CD4-positive, CD25-positive, alpha-beta regulatory T cell (primary cell): Measurements from ENCODE around the gene HLA-DPA1. TPM values are rescaled to one million over a fixed set of nuclear protein-coding genes. Genes with fewer than 3 reads are reported as not detected.

ENCODE experiments used
- ATAC-seq, 2 donors: fragments of 150-1000 bp; cut with Tn5 transposase; one replicate each; pipeline ENCODE4 v1.10.0; 2021; ENCODE audit warnings: low read depth in 2 of 2, moderate number of reproducible peaks in 2 of 2, moderate library complexity in 1 of 2
- DNase-seq, 3 donors: peaks; one replicate each; pipeline versions ENCODE4 v3.0.0 to v3.0.0-alpha.2; 2012 to 2022; ENCODE audit warnings: mixed read lengths in 1 of 3
- H3K27ac ChIP-seq: one replicate; pipeline ENCODE4 v1.7.0; 2013; ENCODE audit warnings: mild to moderate bottlenecking, low read length; ENCODE audit not compliant: insufficient read depth, poor library complexity, severe bottlenecking
- H3K27me3 ChIP-seq: one replicate; pipeline ENCODE4 v1.7.0; 2013; ENCODE audit warnings: low read length; ENCODE audit not compliant: control insufficient read depth, insufficient read depth
- H3K36me3 ChIP-seq: one replicate; pipeline ENCODE4 v1.7.0; 2013; ENCODE audit warnings: mild to moderate bottlenecking, low read length, moderate library complexity; ENCODE audit not compliant: control insufficient read depth, insufficient read depth
- H3K4me1 ChIP-seq: 2 replicates; pipeline ENCODE4 v1.7.0; 2013; ENCODE audit warnings: mild to moderate bottlenecking, low read length; ENCODE audit not compliant: insufficient read depth, control insufficient read depth, poor library complexity, severe bottlenecking
- H3K4me3 ChIP-seq: one replicate; pipeline ENCODE4 v1.7.0; 2013; ENCODE audit warnings: low read depth, mild to moderate bottlenecking, low read length, moderate library complexity
- H3K9me3 ChIP-seq, 2 experiments: 1 replicate in 1 of 2; 2 replicates in 1 of 2; pipeline ENCODE4 v1.7.0; 2013; ENCODE audit warnings: low read length in 2 of 2, mild to moderate bottlenecking in 1 of 2, moderate library complexity in 1 of 2; ENCODE audit not compliant: control insufficient read depth in 2 of 2
- H3K27ac Mint-ChIP-seq, 3 donors: one replicate each; pipeline ENCODE4 v1.8.0; 2020 to 2022; ENCODE audit warnings: mild to moderate bottlenecking in 3 of 3, mixed read lengths in 3 of 3, moderate library complexity in 2 of 3
- H3K27me3 Mint-ChIP-seq: one replicate; pipeline ENCODE4 v1.8.0; 2022; ENCODE audit warnings: mild to moderate bottlenecking, mixed read lengths
- H3K36me3 Mint-ChIP-seq: one replicate; pipeline ENCODE4 v1.8.0; 2020; ENCODE audit warnings: mixed read lengths
- H3K4me1 Mint-ChIP-seq, 4 donors: one replicate each; pipeline ENCODE4 v1.8.0; 2020 to 2022; ENCODE audit warnings: mixed read lengths in 4 of 4, mild to moderate bottlenecking in 1 of 4
- H3K4me3 Mint-ChIP-seq, 4 donors: one replicate each; pipeline ENCODE4 v1.8.0; 2020 to 2022; ENCODE audit warnings: mild to moderate bottlenecking in 4 of 4, mixed read lengths in 4 of 4, moderate library complexity in 3 of 4
- H3K9me3 Mint-ChIP-seq, 7 donors: one replicate each; pipeline ENCODE4 v1.8.0; 2020 to 2022; ENCODE audit warnings: mixed read lengths in 7 of 7, mild to moderate bottlenecking in 3 of 7, moderate library complexity in 2 of 7
- polyA plus RNA-seq, 4 donors: library from polyadenylated mRNA; unstranded; fragments of 300-500 nt; fragmentation: Illumina TruSeq; gene quantifications; one replicate each; pipeline ENCODE4 v1.2.3, GENCODE V29; 2021
- total RNA-seq: library from RNA; stranded (reverse); gene quantifications from one replicate; pipeline ENCODE4 v1.2.3, GENCODE V29; 2022

HLA-DPA1 gene
- total and polyA plus RNA-seq, 5 donors from 2014 or later = 97.9 to 292 (median 178) TPM

DNA sequence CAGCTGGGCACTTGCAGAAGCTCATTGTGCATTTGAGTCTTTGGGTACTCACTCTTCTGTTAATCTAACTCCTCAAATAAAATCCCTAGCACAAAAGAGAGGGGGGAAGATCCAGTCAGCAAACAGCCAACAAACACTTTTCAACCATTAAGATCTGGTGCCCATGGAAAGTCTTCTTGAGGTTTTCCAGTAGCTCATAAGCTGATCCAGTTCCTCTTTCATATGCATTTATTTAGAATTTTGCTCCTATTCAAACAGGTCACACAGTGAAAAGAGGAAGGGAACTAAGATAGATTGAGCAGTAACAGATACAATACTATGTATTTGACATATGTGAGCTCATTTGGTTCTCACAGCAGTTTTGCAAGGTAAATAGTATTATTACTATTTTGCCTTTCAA is 41.0 kb upstream of the HLA-DPA1 start:
- no peak for ATAC-seq
- H3K36me3 ChIP-seq = no peaks in the 10 kb centered on the region
- no peaks in the 10 kb centered on the region for H3K9me3 ChIP-seq
- no peak overlapping the region for H3K4me3 Mint-ChIP-seq
- H3K9me3 Mint-ChIP-seq = no peaks in the 10 kb centered on the region
- H3K27ac Mint-ChIP-seq = peak overlapping the region in 1 of 3 donors; percentile 18
- H3K27me3 Mint-ChIP-seq = peaks cover 74% of the 10 kb centered on the region
- H3K27me3 ChIP-seq = peaks cover 45% of the 10 kb centered on the region
- peaks cover 3% of the 10 kb centered on the region for H3K4me1 ChIP-seq
- H3K36me3 Mint-ChIP-seq = no peaks in the 10 kb centered on the region
- DNase-seq = no peak
- no peak overlapping the region for H3K27ac ChIP-seq
- peaks cover 0 to 15% (median 6%) of the 10 kb centered on the region in 4 donors for H3K4me1 Mint-ChIP-seq
- no peak overlapping the region for H3K4me3 ChIP-seq

DNA sequence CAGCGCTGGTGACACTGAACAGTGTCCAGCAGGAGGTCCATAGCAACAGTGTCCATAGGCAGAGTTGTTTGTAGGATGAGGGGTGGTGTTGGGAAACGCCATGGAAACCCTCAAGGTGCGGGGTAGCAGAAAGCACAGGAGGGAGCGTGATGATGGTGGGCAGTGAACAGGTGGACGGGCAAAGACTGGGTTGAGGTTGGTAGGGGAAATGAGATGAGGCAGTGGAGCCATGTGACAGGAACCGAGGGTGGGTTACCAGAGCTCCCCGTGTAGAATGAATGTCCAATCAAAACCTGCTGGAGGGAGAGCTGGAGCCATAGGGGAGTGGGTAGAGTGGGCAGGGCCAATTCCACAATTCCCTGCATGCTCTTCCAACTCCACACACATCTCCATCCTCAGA is 40.3 kb upstream of the HLA-DPA1 start:
- H3K36me3 Mint-ChIP-seq = no peaks in the 10 kb centered on the region
- Histone ChIP-seq H3K36me3 (no peaks in the 10 kb centered on the region), H3K4me1 (peaks cover 3% of the 10 kb centered on the region), H3K9me3 (no peaks in the 10 kb centered on the region), H3K27ac (no peak overlapping the region), H3K4me3 (no peak overlapping the region), H3K27me3 (peaks cover 47% of the 10 kb centered on the region)
- H3K4me1 Mint-ChIP-seq = peaks cover 0 to 15% (median 6%) of the 10 kb centered on the region in 4 donors
- peaks cover 73% of the 10 kb centered on the region for H3K27me3 Mint-ChIP-seq
- H3K27ac Mint-ChIP-seq = peak overlapping the region in 1 of 3 donors; percentile 83
- no peaks in the 10 kb centered on the region for H3K9me3 Mint-ChIP-seq
- no peak overlapping the region for H3K4me3 Mint-ChIP-seq
- no peak for ATAC-seq
- DNase-seq = no peak

DNA sequence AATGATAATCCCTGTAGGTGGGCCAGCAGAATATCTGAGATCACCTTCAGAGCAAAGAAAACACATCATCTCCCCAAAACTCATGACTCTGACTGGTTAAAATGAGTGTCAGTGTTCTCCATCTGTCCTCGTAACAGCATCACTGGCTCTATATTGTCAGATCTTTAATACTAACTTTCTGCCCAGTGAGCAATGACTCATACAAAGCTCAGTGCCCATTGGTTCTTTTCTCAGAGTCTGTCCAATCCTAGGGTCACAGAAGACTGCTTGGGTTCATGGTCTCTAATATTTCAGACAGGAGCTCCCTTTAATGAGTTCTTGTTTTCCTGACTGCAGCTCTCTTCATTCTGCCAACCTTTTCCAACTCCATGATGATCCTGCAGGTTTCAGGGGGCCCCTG is 38.7 kb upstream of the HLA-DPA1 start:
- Histone ChIP-seq H3K9me3 (no peaks in the 10 kb centered on the region), H3K36me3 (no peaks in the 10 kb centered on the region), H3K27ac (no peak overlapping the region), H3K4me1 (no peaks in the 10 kb centered on the region), H3K4me3 (no peak overlapping the region), H3K27me3 (peaks cover 46% of the 10 kb centered on the region)
- peaks cover 0 to 7% (median 2%) of the 10 kb centered on the region in 4 donors for H3K4me1 Mint-ChIP-seq
- no peak overlapping the region for H3K4me3 Mint-ChIP-seq
- H3K27ac Mint-ChIP-seq = no peak overlapping the region
- peaks cover 68% of the 10 kb centered on the region for H3K27me3 Mint-ChIP-seq
- peaks cover 0 to 1% (median 0%) of the 10 kb centered on the region in 7 donors for H3K9me3 Mint-ChIP-seq
- no peaks in the 10 kb centered on the region for H3K36me3 Mint-ChIP-seq
- DNase-seq (peak; percentile 30 to 56 (median 47)), ATAC-seq (peak; percentile 87 to 94)

DNA sequence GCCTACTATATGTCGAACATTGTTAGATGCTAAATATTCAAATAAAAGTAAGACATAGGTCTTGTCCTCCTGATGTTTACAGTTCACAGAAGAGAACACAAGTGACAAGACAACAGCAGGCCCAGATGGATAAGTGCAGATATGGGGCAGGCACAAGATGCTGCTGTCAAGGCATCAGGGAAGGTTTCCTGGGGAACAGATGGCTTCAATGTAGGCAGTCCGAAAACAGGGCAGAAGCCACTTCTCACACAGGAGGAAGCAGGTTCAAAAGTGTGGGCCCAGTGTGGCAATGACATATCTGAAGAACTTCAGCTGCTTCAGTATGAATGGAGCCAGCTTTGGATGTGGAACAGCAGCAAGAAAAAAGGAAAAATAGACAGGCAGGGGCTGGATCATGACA is 34.9 kb upstream of the HLA-DPA1 start:
- peaks cover 60% of the 10 kb centered on the region for H3K27me3 Mint-ChIP-seq
- no peak overlapping the region for H3K4me3 Mint-ChIP-seq
- no peak overlapping the region for H3K27ac ChIP-seq
- H3K9me3 ChIP-seq = no peaks in the 10 kb centered on the region
- H3K36me3 ChIP-seq = no peaks in the 10 kb centered on the region
- no peak overlapping the region for H3K27ac Mint-ChIP-seq
- H3K4me3 ChIP-seq = no peak overlapping the region
- no peak for DNase-seq
- H3K9me3 Mint-ChIP-seq = peaks cover 0 to 1% (median 0%) of the 10 kb centered on the region in 7 donors
- peaks cover 32% of the 10 kb centered on the region for H3K27me3 ChIP-seq
- peaks cover 4% of the 10 kb centered on the region for H3K36me3 Mint-ChIP-seq
- H3K4me1 ChIP-seq = no peaks in the 10 kb centered on the region
- no peak for ATAC-seq
- H3K4me1 Mint-ChIP-seq = no peaks in the 10 kb centered on the region

DNA sequence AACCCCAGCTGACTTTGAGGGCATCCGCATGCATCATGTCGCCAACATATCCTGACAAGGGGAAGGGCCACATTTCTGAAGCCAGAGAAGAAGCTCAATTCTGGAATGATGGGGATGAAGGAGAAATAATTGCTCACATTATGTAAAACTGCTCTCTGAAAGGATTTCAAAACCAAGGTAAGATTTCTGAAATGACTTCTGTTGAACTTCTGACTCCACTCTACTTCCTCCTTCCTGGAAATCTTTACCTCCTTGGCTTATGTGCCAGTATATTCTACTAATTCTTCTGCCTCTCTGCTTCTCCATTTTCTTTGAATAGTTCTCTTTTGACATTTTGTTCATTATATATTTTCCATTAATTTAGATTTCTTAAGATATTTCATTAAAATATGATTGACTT is 34.2 kb upstream of the HLA-DPA1 start:
- Mint-ChIP-seq H3K4me3 (no peak overlapping the region), H3K27ac (no peak overlapping the region), H3K36me3 (peaks cover 4% of the 10 kb centered on the region), H3K27me3 (peaks cover 55% of the 10 kb centered on the region), H3K4me1 (no peaks in the 10 kb centered on the region), H3K9me3 (peaks cover 0 to 1% (median 0%) of the 10 kb centered on the region in 7 donors)
- Histone ChIP-seq H3K4me1 (no peaks in the 10 kb centered on the region), H3K36me3 (no peaks in the 10 kb centered on the region), H3K4me3 (no peak overlapping the region), H3K27me3 (peaks cover 26% of the 10 kb centered on the region), H3K9me3 (no peaks in the 10 kb centered on the region), H3K27ac (no peak overlapping the region)
- ATAC-seq (no peak), DNase-seq (no peak)

DNA sequence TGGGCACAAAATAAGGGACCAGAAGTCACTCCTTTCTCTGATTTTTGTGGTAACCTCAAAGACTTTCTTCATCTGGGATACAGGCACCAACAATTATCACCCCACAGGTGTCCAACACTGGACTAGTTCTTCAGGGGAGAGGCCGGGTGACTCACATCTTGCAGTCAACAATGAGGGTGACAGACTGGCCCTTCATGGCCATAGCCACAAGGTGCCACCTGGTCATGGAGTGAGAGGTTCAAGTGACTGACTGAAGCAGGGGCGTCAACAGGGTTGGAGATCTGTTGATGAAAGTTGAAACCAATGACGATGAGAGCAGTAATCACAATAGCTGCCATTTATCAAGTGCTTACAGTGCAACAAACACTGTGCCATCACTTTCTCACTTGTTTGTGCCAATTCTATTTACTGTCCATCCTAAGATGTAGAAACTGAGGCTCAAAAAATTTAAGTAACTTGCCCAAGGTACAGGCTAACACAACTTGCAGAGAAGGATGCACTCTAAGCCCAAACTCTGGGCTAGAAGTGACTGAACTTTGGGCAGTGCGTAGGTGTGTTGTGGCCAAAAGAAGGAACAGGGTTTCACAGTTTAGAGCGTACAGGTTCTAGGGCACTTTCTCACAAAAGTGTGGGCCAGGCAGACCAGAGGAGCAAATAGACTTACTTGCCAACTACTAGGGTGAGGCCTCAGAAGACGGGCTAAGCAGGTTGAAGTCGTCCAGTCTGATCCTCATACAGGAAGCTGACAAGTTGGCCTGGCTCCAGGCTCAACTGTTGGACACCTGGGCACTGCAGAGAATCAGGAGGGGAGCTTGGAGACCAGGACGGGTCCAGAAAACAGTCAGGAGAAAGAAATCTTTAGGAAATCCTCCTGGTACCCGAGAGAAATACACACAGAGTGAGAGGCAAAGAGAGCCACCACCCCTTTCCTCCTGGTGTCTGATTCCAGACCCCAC is 32.7 kb upstream of the HLA-DPA1 start:
- no peak overlapping the region for H3K27ac ChIP-seq
- Mint-ChIP-seq H3K36me3 (peaks cover 4% of the 10 kb centered on the region), H3K4me3 (no peak overlapping the region), H3K4me1 (no peaks in the 10 kb centered on the region), H3K27ac (no peak overlapping the region), H3K9me3 (peaks cover 0 to 11% (median 6%) of the 10 kb centered on the region in 7 donors), H3K27me3 (peaks cover 47% of the 10 kb centered on the region)
- DNase-seq (no peak), ATAC-seq (no peak)
- peaks cover 23% of the 10 kb centered on the region for H3K27me3 ChIP-seq
- H3K4me1 ChIP-seq = no peaks in the 10 kb centered on the region
- H3K36me3 ChIP-seq = no peaks in the 10 kb centered on the region
- no peak overlapping the region for H3K4me3 ChIP-seq
- peaks cover 2 to 3% of the 10 kb centered on the region in 2 experiments for H3K9me3 ChIP-seq

DNA sequence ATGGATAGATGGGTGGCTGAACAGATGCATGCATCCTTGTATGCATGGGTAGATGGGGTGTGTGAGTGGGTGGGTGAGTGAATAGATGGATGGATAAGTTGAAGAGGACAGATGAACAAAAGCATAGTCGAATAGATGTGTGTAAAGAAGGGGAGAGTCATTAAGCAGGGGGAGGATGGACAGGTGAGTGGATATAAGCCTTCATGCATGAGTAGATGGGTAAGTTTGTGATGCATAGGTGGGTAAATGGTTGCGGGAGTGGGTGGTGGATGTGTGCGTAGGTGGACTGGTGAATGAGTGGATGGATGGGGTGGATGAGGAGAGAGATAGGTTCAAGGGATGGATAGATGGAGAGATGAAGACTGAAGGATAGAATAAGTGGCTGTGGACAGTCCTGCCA is 31.9 kb upstream of the HLA-DPA1 start:
- no peak for DNase-seq
- peaks cover 0 to 19% (median 8%) of the 10 kb centered on the region in 7 donors for H3K9me3 Mint-ChIP-seq
- Histone ChIP-seq H3K4me3 (no peak overlapping the region), H3K27ac (no peak overlapping the region), H3K9me3 (peaks cover 7 to 8% of the 10 kb centered on the region in 2 experiments), H3K4me1 (no peaks in the 10 kb centered on the region), H3K36me3 (no peaks in the 10 kb centered on the region), H3K27me3 (peaks cover 26% of the 10 kb centered on the region)
- H3K36me3 Mint-ChIP-seq = peaks cover 4% of the 10 kb centered on the region
- H3K27me3 Mint-ChIP-seq = peaks cover 48% of the 10 kb centered on the region
- H3K4me1 Mint-ChIP-seq = no peaks in the 10 kb centered on the region
- H3K4me3 Mint-ChIP-seq = no peak overlapping the region
- H3K27ac Mint-ChIP-seq = peak overlapping the region in 1 of 3 donors; percentile 53
- no peak for ATAC-seq
